Panc1 (cell line): ENCODE results near the gene PLBD2. TPM values are rescaled to one million over a fixed set of nuclear protein-coding genes. Genes with fewer than 3 reads are reported as not detected.

Source experiments
- ATAC-seq: fragments of 200-7000 bp; cut with Tn5 transposase; 2 replicates; pipeline ENCODE4 v1.9.1; 2020; ENCODE audit warnings: mild to moderate bottlenecking, moderate library complexity
- BruUV-seq: library from RNA; stranded (reverse); fragments of 400-500 nt; replicated peaks from 2 replicates; lab custom pipeline; 2021; lab: Mats Ljungman, UMichigan
- CTCF ChIA-PET: fragments of 300-600 bp; sonication (Branson Sonifier 250); formaldehyde crosslinking; loops from one replicate; lab custom pipeline; 2022; ENCODE audit warnings: antibody characterized with exemption; lab: Charles Lee
- POLR2A ChIA-PET: fragments of 300-600 bp; sonication (Branson Sonifier 250); formaldehyde crosslinking; loops from one replicate; lab custom pipeline; 2022; ENCODE audit warnings: antibody characterized with exemption; lab: Charles Lee
- DNase-seq: peaks from one replicate; pipeline ENCODE4 v3.0.0-alpha.2; 2010; ENCODE audit warnings: low read depth, low spot score
- H3K27ac ChIP-seq: 2 replicates; pipeline ENCODE4 v1.5.1; 2011; ENCODE audit warnings: mild to moderate bottlenecking, low read length, inconsistent platforms
- H3K27me3 ChIP-seq: fragments of 200-500 bp; sonication (Bioruptor generic); 2 replicates; pipeline ENCODE4 v1.6.0; 2014; ENCODE audit warnings: low read length, inconsistent platforms; ENCODE audit not compliant: control insufficient read depth, insufficient read depth
- H3K36me3 ChIP-seq: fragments of 200-500 bp; sonication (Bioruptor generic); 2 replicates; pipeline ENCODE4 v1.5.1; 2014; ENCODE audit warnings: inconsistent platforms, mild to moderate bottlenecking, low read length, moderate library complexity; ENCODE audit not compliant: control insufficient read depth, insufficient read depth
- H3K4me1 ChIP-seq: 2 replicates; pipeline ENCODE4 v1.5.1; 2011; ENCODE audit warnings: inconsistent platforms, mild to moderate bottlenecking, low read length, moderate library complexity; ENCODE audit not compliant: control insufficient read depth, insufficient read depth
- H3K4me3 ChIP-seq, 2 experiments: 2 replicates each; pipeline ENCODE4 v1.5.1; 2011 to 2012; ENCODE audit warnings: low read depth in 2 of 2, low read length in 2 of 2, mild to moderate bottlenecking in 2 of 2, inconsistent platforms in 1 of 2, moderate library complexity in 1 of 2
- H3K9me3 ChIP-seq: fragments of 200-500 bp; sonication (Bioruptor generic); 2 replicates; pipeline ENCODE4 v1.5.1; 2014; ENCODE audit warnings: low read depth, mild to moderate bottlenecking, inconsistent platforms, low read length, moderate library complexity; ENCODE audit not compliant: control insufficient read depth, insufficient read depth
- CTCF ChIP-seq: fragments of 450-650 bp; IDR thresholded peaks from 2 replicates; pipeline ENCODE4 v1.5.1; 2017; ENCODE audit warnings: mild to moderate bottlenecking
- POLR2AphosphoS5 ChIP-seq: IDR thresholded peaks from 2 replicates; pipeline ENCODE4 v1.6.1; 2012; ENCODE audit warnings: mild to moderate bottlenecking, low read depth, low read length, moderate library complexity
- REST ChIP-seq, 2 experiments: IDR thresholded peaks; 2 replicates each; pipeline ENCODE4 v1.6.1; 2011 to 2012; ENCODE audit warnings: low read depth in 2 of 2, control low read depth in 1 of 2, low read length in 1 of 2, mild to moderate bottlenecking in 1 of 2, moderate library complexity in 1 of 2; ENCODE audit not compliant: insufficient read depth in 1 of 2
- SIN3A ChIP-seq: IDR thresholded peaks from 2 replicates; pipeline ENCODE4 v1.6.1; 2012; ENCODE audit warnings: low read depth, mild to moderate bottlenecking, low read length, moderate library complexity, borderline replicate concordance; ENCODE audit not compliant: insufficient read depth
- TCF7L2 ChIP-seq: IDR thresholded peaks from 2 replicates; pipeline ENCODE4 v1.6.1; 2011; ENCODE audit warnings: mild to moderate bottlenecking, low read depth, low read length, inconsistent platforms
- in situ Hi-C: cut with HindIII; loops from 2 replicates; pipeline ENCODE4 v1.10.0; 2016; ENCODE audit warnings: low sequenced_read_pairs, low pct_unique_long_range_greater_than_20kb
- intact Hi-C: fragments of 100-400 bp; cut with micrococcal nuclease; formaldehyde crosslinking; loops from one replicate; pipeline ENCODE4 v1.10.0; 2022; ENCODE audit not compliant: unreplicated experiment
- total RNA-seq: library from RNA; stranded (reverse); gene quantifications from one replicate; pipeline ENCODE4 v1.2.1, GENCODE V29; 2021; ENCODE audit not compliant: unreplicated experiment

Gene PLBD2
- total RNA-seq, 1 experiment from 2014 or later = 69.7 TPM

DNA sequence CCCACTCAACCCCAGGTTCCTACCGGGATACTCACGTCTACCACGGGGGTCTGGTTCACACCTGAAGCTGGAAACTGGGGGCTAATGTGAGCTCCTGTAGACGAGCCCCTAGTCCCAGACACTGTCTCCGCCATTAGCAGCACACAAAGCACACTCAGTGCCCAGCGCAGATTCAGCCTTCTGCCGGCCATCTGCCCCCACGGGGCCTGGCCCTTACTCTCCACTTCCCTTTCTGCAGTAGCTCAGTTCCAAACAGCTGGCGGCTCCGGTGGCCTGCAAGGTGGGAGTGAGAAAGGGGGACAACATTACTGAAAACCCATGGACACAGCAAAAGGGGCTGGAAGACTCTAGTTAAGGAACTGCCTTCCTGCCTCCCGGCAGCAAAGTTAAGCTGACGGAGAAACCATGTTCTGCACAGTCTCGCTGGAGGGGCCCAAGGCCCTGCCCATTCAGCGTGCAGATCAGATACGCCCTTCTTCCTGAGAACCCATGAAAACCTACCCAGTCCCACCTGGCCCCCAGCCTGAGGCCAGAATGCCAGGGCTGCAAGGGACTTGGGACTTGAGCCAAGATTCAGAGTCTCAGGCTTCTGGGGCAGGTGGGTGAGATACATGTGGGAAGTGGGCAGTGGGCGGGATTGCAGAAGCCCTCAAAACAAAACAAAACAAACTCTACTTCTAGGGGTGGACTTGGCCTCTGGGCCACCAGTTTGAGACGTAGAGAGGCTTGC, 25.5 kb upstream of the PLBD2 start:
- TF ChIP-seq TCF7L2 = no peak
- in situ Hi-C loops = no loop called here
- no TSS peak for BruUV-seq
- DNase-seq (no peak), ATAC-seq (no peak)
- H3K4me1 ChIP-seq = peaks cover 10% of the 10 kb centered on the region; the same call in 1 of the 2 replicates
- ChIA-PET POLR2A (no interaction called here), CTCF (no interaction called here)
- no peaks in the 10 kb centered on the region; the same call in 1 of the 2 replicates for H3K36me3 ChIP-seq
- no peaks in the 10 kb centered on the region for H3K9me3 ChIP-seq
- no peak overlapping the region for H3K27ac ChIP-seq
- H3K27me3 ChIP-seq = no peaks in the 10 kb centered on the region
- H3K4me3 ChIP-seq = no peak overlapping the region
- intact Hi-C loops = no loop called here

GRCh38 chr12:113333418-113333750, 25.0 kb upstream of the PLBD2 start:
- no peaks in the 10 kb centered on the region for H3K27me3 ChIP-seq
- H3K4me1 ChIP-seq = peaks cover 10% of the 10 kb centered on the region; the same call in 1 of the 2 replicates
- no peaks in the 10 kb centered on the region; the same call in 1 of the 2 replicates for H3K36me3 ChIP-seq
- CTCF ChIA-PET = no interaction called here
- in situ Hi-C loops (no loop called here), intact Hi-C loops (no loop called here)
- POLR2A ChIA-PET = no interaction called here
- H3K4me3 ChIP-seq = no peak overlapping the region
- no peaks in the 10 kb centered on the region for H3K9me3 ChIP-seq
- TF ChIP-seq TCF7L2 = no peak
- TF ChIP-seq REST (IDR thresholded peaks at IDR 0.05; ENCODE audit: insufficient read depth in 1 of 2, low read depth in 2 of 2, low read length in 1 of 2) = no peak
- no peak overlapping the region for H3K27ac ChIP-seq
- no peak for DNase-seq
- ATAC-seq = no peak
- no TSS peak for BruUV-seq

DNA sequence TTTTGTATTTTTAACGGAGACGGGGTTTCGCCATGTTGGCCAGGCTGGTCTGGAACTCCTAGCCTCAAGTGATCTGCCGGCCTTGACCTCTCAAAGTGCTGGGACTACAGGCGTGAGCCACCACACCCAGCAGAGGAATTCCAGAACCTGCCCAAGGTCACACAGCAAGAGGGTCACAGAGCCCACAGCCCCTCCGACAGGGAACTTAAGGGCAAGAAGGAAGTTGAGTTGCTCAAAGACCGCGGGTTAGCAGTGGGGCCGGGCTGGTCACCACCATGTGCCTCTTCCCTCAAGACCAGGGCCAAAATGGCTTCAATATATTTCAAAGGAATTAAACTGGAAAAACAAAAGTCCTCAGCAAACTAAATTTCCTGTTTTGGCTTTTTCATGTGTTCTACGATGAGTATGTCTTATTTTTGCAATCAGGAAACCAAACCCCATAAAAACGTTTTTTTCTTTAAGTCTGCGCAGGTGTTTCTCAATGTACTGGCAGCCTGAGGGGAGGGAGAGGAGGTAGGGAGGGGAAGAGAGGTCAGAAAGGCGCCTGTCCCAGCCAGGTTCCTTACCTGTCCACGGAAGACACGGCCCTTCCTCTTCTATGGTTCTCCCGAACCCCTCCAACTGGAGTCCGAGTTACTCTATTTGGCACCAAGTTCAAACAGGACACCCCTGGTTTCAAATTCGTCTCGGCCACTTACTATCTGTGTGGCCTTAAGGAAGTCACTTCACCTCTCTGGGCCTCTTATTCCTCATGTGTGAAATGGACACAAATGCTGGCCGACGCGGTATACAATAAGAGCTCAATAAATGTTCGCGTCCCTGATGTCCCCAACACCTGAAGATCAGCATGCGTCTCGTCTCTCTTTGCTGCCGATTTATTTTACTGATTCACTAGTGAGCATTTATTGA, 24.3 kb upstream of the PLBD2 start:
- in situ Hi-C loops (no loop called here), intact Hi-C loops (no loop called here)
- no peak for TF ChIP-seq REST (IDR thresholded peaks at IDR 0.05; ENCODE audit: insufficient read depth in 1 of 2, low read depth in 2 of 2, low read length in 1 of 2)
- TF ChIP-seq CTCF = no peak
- no peak for TF ChIP-seq POLR2AphosphoS5
- TF ChIP-seq SIN3A = no peak
- no peak for TF ChIP-seq TCF7L2
- CTCF ChIA-PET = no interaction called here
- TSS peak; percentile 84 for BruUV-seq
- POLR2A ChIA-PET = interaction anchor here (0.6 kb wide), 1 partner anchor 10 kb away, joined by 7 read pairs; no protein-coding TSS in a partner anchor
- H3K36me3 ChIP-seq = no peaks in the 10 kb centered on the region; the same call in 1 of the 2 replicates
- no peaks in the 10 kb centered on the region for H3K9me3 ChIP-seq
- H3K4me3 ChIP-seq = peak overlapping the region; percentile 75 to 80
- no peaks in the 10 kb centered on the region for H3K27me3 ChIP-seq
- peaks cover 10% of the 10 kb centered on the region; the same call in 1 of the 2 replicates for H3K4me1 ChIP-seq
- DNase-seq (no peak), ATAC-seq (peak; percentile 22; the same call in 1 of the 2 replicates)
- peak overlapping the region; percentile 78 for H3K27ac ChIP-seq
